HepG2 (cell line): Measurements from ENCODE around the gene HTRA2. TPM values are rescaled to one million over a fixed set of nuclear protein-coding genes. Genes with fewer than 3 reads are reported as not detected.
A peak's percentile ranks its signal among the peaks of the same experiment; 100 is the strongest.

Source experiments
- DMTF1 ChIP-seq: sonication (generic); formaldehyde crosslinking; IDR thresholded peaks from 2 replicates; pipeline ENCODE4 v1.4.0; 2020; ENCODE audit warnings: mild to moderate bottlenecking, missing genetic modification reagents
- ELF1 ChIP-seq: sonication (generic); formaldehyde crosslinking; IDR thresholded peaks from 2 replicates; pipeline ENCODE4 v1.4.0; 2020; ENCODE audit warnings: missing genetic modification reagents
- GPBP1L1 ChIP-seq: sonication (generic); formaldehyde crosslinking; IDR thresholded peaks from 2 replicates; pipeline ENCODE4 v1.5.0; 2020; ENCODE audit warnings: mild to moderate bottlenecking, missing genetic modification reagents
- LRRFIP1 ChIP-seq: sonication (generic); formaldehyde crosslinking; conservative IDR thresholded peaks from 2 replicates; pipeline ENCODE4 v1.4.0; 2020; ENCODE audit warnings: missing genetic modification reagents
- MEIS2 ChIP-seq: sonication (generic); formaldehyde crosslinking; IDR thresholded peaks from 2 replicates; pipeline ENCODE4 v1.9.0; 2021; ENCODE audit warnings: mild to moderate bottlenecking, missing genetic modification reagents
- NCOA2 ChIP-seq: sonication (generic); formaldehyde crosslinking; IDR thresholded peaks from 2 replicates; pipeline ENCODE4 v1.8.0; 2022; ENCODE audit warnings: inconsistent platforms
- REXO4 ChIP-seq: sonication (generic); formaldehyde crosslinking; IDR thresholded peaks from 2 replicates; pipeline ENCODE4 v1.8.0; 2022; ENCODE audit warnings: missing genetic modification reagents, mild to moderate bottlenecking, borderline replicate concordance
- TBP ChIP-seq: sonication (generic); formaldehyde crosslinking; IDR thresholded peaks from 2 replicates; pipeline ENCODE4 v1.5.0; 2020; ENCODE audit warnings: missing genetic modification reagents
- TBX2 ChIP-seq: sonication (generic); formaldehyde crosslinking; IDR thresholded peaks from 2 replicates; pipeline ENCODE4 v1.5.0; 2020; ENCODE audit warnings: missing genetic modification reagents, mild to moderate bottlenecking, borderline replicate concordance
- ZBTB14 ChIP-seq: sonication (generic); formaldehyde crosslinking; IDR thresholded peaks from 2 replicates; pipeline ENCODE4 v1.4.0; 2020; ENCODE audit warnings: missing genetic modification reagents
- ZBTB3 ChIP-seq: sonication (generic); formaldehyde crosslinking; IDR thresholded peaks from 2 replicates; pipeline ENCODE4 v1.4.0; 2020; ENCODE audit warnings: low read depth, mild to moderate bottlenecking, moderate library complexity, missing genetic modification reagents, borderline replicate concordance
- ZNF10 ChIP-seq: sonication (generic); formaldehyde crosslinking; IDR thresholded peaks from 2 replicates; pipeline ENCODE4 v1.4.0; 2020; ENCODE audit warnings: mild to moderate bottlenecking, low read depth, missing genetic modification reagents, borderline replicate concordance
- ZNF101 ChIP-seq: sonication (generic); formaldehyde crosslinking; IDR thresholded peaks from 2 replicates; pipeline ENCODE4 v1.4.0; 2020; ENCODE audit warnings: mild to moderate bottlenecking, low read depth, missing genetic modification reagents, borderline replicate concordance
- ZNF367 ChIP-seq: sonication (generic); formaldehyde crosslinking; IDR thresholded peaks from 2 replicates; pipeline ENCODE4 v1.4.0; 2020; ENCODE audit warnings: missing genetic modification reagents, borderline replicate concordance
- ZNF777 ChIP-seq: sonication (generic); formaldehyde crosslinking; IDR thresholded peaks from 2 replicates; pipeline ENCODE4 v1.4.0; 2020; ENCODE audit warnings: missing genetic modification reagents
- ZSCAN31 ChIP-seq: sonication (generic); formaldehyde crosslinking; IDR thresholded peaks from 2 replicates; pipeline ENCODE4 v1.5.0; 2020; ENCODE audit warnings: low read depth, mild to moderate bottlenecking, missing genetic modification reagents
- polyA plus RNA-seq, 8 experiments: library from polyadenylated mRNA; depleted of rRNA in 3 of 8; stranded (reverse) in 7 of 8; unstranded in 1 of 8; fragments of >200 nt; fragmentation: Illumina TruSeq in 4 of 8; extraction: Trizol in 4 of 8; gene quantifications; 2 replicates each; pipeline versions ENCODE4 v1.2.1 to v1.2.3, GENCODE V29; 2011 to 2016; ENCODE audit warnings: low read depth in 4 of 8, missing spikeins in 1 of 8, mixed read lengths in 1 of 8; ENCODE audit not compliant: insufficient read depth in 1 of 8
- total RNA-seq, 5 experiments: library from RNA; depleted of rRNA; stranded (reverse); fragments of >200 nt; fragmentation: Illumina TruSeq; extraction: Trizol; gene quantifications; 2 replicates each; pipeline ENCODE4 v1.2.3, GENCODE V29; 2016; ENCODE audit warnings: low read depth in 1 of 5

The HTRA2 gene
- total and polyA plus RNA-seq, 2 of the 13 experiments (the other 11 are each of a cell fraction or from before 2014, with no cell fraction given): 47.7 to 50.3 TPM

DNA sequence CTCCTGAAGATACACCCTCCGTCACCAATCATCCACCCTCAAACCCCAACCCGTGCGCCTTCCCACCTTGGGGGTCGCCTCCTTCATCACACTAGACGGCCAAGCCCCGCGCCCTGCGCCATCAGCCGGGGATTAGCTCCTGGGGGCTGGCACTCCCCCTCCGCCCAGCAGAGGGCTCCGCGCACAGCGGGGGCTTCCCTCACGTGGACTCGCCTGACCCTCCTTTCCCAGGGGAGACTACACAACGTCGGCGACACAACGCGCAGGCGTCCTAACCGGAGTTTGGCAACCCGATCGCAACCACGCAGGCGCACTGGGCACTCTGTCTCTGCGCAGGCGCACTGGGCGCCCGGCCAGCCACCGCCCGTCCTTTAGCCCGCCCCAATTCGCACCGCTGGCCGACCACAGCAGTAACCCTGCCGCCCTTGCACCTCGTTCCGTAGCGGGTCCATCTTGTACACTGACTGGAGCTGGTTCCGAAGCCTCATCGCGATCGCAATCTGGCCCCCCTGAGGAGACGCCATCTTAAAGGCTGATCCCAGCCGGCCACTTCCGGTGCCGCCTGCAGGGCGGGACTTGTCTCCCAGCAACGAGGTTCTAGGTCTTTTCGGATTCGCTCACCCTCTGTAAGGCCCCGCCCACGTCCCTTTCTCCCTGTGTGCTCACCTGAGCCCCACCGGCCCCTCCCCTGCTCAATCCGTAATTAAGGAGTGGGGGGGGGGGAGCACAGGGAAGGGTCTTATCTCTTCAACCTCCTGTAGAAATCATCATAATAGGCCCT is 22.4 kb upstream of the HTRA2 start, which contains the start of gene PCGF1 (continued):
- TF ChIP-seq TBX2 (CRISPR knock-in tag): peak; percentile 78
- TF ChIP-seq ZSCAN31: peak; percentile 96
- 0 out of 2 replicates have a peak, but pooled peaks have one; percentile 26 for TF ChIP-seq ZNF101 (CRISPR knock-in tag)
- no peak for TF ChIP-seq LRRFIP1 (CRISPR knock-in tag)
- no peak for TF ChIP-seq GPBP1L1 (CRISPR knock-in tag)
- TF ChIP-seq NCOA2 (CRISPR knock-in tag): peak; percentile 66
- TF ChIP-seq ZBTB14: no peak
- TF ChIP-seq TBP: no peak
- TF ChIP-seq DMTF1 (CRISPR knock-in tag): peak; percentile 84
- TF ChIP-seq MEIS2 (CRISPR knock-in tag): no peak; the same call in 1 of the 2 replicates
- TF ChIP-seq ZNF367 (CRISPR knock-in tag): no peak
- peak; percentile 91 for TF ChIP-seq ZNF777 (CRISPR knock-in tag)
- TF ChIP-seq REXO4 (CRISPR knock-in tag): no peak
- TF ChIP-seq ZNF10 (CRISPR knock-in tag): no peak
- TF ChIP-seq ELF1 (CRISPR knock-in tag): peak; percentile 94
- TF ChIP-seq ZBTB3 (CRISPR knock-in tag): peak; percentile 91; the same call in 1 of the 2 replicates
